ENCODE measurements around the gene FAM180A. TPM values are rescaled to one million over a fixed set of nuclear protein-coding genes. Genes with fewer than 3 reads are reported as not detected.
"Not testable (repeated sequence)": the region's sequence is repeated elsewhere in the genome, so short reads cannot be mapped to it uniquely, and the experiment has no call there.

Gene FAM180A
- total RNA-seq, 1 experiment from 2014 or later = not detected

DNA sequence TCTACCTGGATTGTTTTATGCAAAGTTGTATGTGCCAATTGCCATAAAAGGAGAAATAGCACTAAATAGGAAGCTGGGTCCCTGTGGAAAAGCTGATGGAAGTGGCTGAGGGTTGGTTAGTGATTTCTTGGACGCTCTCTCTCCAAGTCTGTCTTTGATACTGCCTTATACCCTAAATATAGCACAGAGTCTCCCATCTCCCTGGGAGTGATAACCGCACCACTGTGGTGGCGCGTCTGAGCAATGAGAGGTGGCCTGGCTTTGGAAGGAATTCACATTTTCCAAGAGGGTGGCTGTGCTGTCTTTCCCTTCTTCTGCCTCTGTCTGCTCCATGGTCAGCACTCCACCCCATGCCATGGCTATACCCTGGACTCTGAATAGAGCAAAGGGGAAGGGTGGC, 55.1 kb downstream of the FAM180A start:
- Histone ChIP-seq H3K27ac (ENCODE audit: low read length) (no peak overlapping the region), H3K4me1 (ENCODE audit: control insufficient read depth, insufficient read depth, low read length) (no peaks in the 10 kb centered on the region), H3K36me3 (ENCODE audit: control insufficient read depth, insufficient read depth, low read length) (no peaks in the 10 kb centered on the region), H3K4me3 (ENCODE audit: low read depth in 2 of 2, low read length in 2 of 2) (no peak overlapping the region), H3K9me3 (ENCODE audit: control insufficient read depth, insufficient read depth, low read depth, low read length) (no peaks in the 10 kb centered on the region), H3K27me3 (ENCODE audit: control insufficient read depth, insufficient read depth, low read length) (no peaks in the 10 kb centered on the region)
- ATAC-seq (no peak), DNase-seq (ENCODE audit: low read depth, low spot score) (no peak)
- in situ Hi-C loops (cut with HindIII; ENCODE audit: low pct_unique_long_range_greater_than_20kb, low sequenced_read_pairs) (no loop called here), intact Hi-C loops (cut with micrococcal nuclease; ENCODE audit: unreplicated experiment) (no loop called here)
- BruUV-seq (replicated peaks) = no TSS peak
- ChIA-PET CTCF (no interaction called here), POLR2A (no interaction called here)
- TF ChIP-seq, protein P1, sequence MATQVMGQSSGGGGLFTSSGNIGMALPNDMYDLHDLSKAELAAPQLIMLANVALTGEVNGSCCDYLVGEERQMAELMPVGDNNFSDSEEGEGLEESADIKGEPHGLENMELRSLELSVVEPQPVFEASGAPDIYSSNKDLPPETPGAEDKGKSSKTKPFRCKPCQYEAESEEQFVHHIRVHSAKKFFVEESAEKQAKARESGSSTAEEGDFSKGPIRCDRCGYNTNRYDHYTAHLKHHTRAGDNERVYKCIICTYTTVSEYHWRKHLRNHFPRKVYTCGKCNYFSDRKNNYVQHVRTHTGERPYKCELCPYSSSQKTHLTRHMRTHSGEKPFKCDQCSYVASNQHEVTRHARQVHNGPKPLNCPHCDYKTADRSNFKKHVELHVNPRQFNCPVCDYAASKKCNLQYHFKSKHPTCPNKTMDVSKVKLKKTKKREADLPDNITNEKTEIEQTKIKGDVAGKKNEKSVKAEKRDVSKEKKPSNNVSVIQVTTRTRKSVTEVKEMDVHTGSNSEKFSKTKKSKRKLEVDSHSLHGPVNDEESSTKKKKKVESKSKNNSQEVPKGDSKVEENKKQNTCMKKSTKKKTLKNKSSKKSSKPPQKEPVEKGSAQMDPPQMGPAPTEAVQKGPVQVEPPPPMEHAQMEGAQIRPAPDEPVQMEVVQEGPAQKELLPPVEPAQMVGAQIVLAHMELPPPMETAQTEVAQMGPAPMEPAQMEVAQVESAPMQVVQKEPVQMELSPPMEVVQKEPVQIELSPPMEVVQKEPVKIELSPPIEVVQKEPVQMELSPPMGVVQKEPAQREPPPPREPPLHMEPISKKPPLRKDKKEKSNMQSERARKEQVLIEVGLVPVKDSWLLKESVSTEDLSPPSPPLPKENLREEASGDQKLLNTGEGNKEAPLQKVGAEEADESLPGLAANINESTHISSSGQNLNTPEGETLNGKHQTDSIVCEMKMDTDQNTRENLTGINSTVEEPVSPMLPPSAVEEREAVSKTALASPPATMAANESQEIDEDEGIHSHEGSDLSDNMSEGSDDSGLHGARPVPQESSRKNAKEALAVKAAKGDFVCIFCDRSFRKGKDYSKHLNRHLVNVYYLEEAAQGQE (IDR thresholded peaks at IDR 0.05; ENCODE audit: insufficient read depth in 1 of 2, low read depth in 2 of 2, low read length in 1 of 2) = no peak
- no peak for TF ChIP-seq TCF7L2 (IDR thresholded peaks at IDR 0.05; ENCODE audit: low read depth, low read length)
- TF ChIP-seq, protein P2, sequence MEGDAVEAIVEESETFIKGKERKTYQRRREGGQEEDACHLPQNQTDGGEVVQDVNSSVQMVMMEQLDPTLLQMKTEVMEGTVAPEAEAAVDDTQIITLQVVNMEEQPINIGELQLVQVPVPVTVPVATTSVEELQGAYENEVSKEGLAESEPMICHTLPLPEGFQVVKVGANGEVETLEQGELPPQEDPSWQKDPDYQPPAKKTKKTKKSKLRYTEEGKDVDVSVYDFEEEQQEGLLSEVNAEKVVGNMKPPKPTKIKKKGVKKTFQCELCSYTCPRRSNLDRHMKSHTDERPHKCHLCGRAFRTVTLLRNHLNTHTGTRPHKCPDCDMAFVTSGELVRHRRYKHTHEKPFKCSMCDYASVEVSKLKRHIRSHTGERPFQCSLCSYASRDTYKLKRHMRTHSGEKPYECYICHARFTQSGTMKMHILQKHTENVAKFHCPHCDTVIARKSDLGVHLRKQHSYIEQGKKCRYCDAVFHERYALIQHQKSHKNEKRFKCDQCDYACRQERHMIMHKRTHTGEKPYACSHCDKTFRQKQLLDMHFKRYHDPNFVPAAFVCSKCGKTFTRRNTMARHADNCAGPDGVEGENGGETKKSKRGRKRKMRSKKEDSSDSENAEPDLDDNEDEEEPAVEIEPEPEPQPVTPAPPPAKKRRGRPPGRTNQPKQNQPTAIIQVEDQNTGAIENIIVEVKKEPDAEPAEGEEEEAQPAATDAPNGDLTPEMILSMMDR (IDR thresholded peaks at IDR 0.05) = no peak
- no peak for TF ChIP-seq SIN3A (IDR thresholded peaks at IDR 0.05; ENCODE audit: borderline replicate concordance, insufficient read depth, low read depth, low read length)
- no peak for TF ChIP-seq POLR2AphosphoS5 (IDR thresholded peaks at IDR 0.05; ENCODE audit: low read depth, low read length)

DNA sequence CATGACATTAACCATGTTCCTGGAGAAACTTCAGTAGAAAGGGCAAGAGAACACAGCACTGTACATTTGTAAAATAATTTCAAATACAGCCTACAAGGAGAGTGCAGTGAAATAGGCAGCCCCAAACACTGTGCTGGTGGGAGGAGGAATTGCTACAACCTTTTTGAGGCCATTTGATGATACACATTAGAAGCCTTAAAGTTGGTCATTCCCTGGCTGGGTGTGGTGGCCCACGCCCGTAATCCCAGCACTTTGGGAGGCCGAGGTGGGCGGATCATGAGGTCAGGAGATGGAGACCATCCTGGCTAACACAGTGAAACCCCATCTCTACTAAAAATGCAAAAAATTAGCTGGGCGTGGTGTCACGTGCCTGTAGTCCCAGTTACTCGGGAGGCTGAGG, 56.0 kb downstream of the FAM180A start:
- POLR2A ChIA-PET, CTCF ChIA-PET: not testable (repeated sequence)

DNA sequence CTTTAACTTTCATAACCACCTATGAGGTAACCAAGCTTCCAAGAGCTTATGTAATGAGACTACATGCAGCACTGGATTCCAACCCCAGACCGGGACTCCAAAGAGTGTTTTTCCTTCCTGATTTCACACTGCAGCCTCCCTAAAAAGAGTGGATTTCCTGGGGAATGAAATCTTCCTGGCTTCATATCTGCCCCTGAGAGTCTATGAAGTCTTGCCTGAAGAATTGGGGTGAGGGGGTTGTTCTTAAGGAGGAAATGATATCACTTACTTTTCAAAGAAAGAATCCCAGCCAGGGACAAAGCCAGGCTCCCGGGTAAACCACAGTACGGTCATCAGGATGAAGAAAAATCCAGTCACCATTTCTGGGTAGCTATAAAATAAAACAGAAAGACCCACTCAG, 56.6 kb downstream of the FAM180A start:
- H3K27me3 ChIP-seq (ENCODE audit: control insufficient read depth, insufficient read depth, low read length) = no peaks in the 10 kb centered on the region
- ATAC-seq (no peak), DNase-seq (ENCODE audit: low read depth, low spot score) (no peak)
- in situ Hi-C loops (cut with HindIII; ENCODE audit: low pct_unique_long_range_greater_than_20kb, low sequenced_read_pairs) (no loop called here), intact Hi-C loops (cut with micrococcal nuclease; ENCODE audit: unreplicated experiment) (no loop called here)
- H3K36me3 ChIP-seq (ENCODE audit: control insufficient read depth, insufficient read depth, low read length) = no peaks in the 10 kb centered on the region
- no peak overlapping the region for H3K4me3 ChIP-seq (ENCODE audit: low read depth in 2 of 2, low read length in 2 of 2)
- H3K27ac ChIP-seq (ENCODE audit: low read length) = no peak overlapping the region
- TF ChIP-seq POLR2AphosphoS5 (IDR thresholded peaks at IDR 0.05; ENCODE audit: low read depth, low read length) (no peak), TCF7L2 (IDR thresholded peaks at IDR 0.05; ENCODE audit: low read depth, low read length) (no peak), SIN3A (IDR thresholded peaks at IDR 0.05; ENCODE audit: borderline replicate concordance, insufficient read depth, low read depth, low read length) (no peak)
- TF ChIP-seq, protein P2 (IDR thresholded peaks at IDR 0.05) = no peak
- TF ChIP-seq, protein P1 (IDR thresholded peaks at IDR 0.05; ENCODE audit: insufficient read depth in 1 of 2, low read depth in 2 of 2, low read length in 1 of 2) = no peak
- H3K4me1 ChIP-seq (ENCODE audit: control insufficient read depth, insufficient read depth, low read length) = no peaks in the 10 kb centered on the region
- ChIA-PET POLR2A (no interaction called here), CTCF (no interaction called here)
- H3K9me3 ChIP-seq (ENCODE audit: control insufficient read depth, insufficient read depth, low read depth, low read length) = no peaks in the 10 kb centered on the region
- no TSS peak for BruUV-seq (replicated peaks)

More for the DNA sequence above, 56.0 kb downstream of the FAM180A start:
- intact Hi-C loops (cut with micrococcal nuclease; ENCODE audit: unreplicated experiment); DNase-seq (ENCODE audit: low read depth, low spot score); H3K4me1 ChIP-seq (ENCODE audit: control insufficient read depth, insufficient read depth, low read length); H3K36me3 ChIP-seq (ENCODE audit: control insufficient read depth, insufficient read depth, low read length); H3K4me3 ChIP-seq (ENCODE audit: low read depth in 2 of 2, low read length in 2 of 2); H3K9me3 ChIP-seq (ENCODE audit: control insufficient read depth, insufficient read depth, low read depth, low read length); H3K27me3 ChIP-seq (ENCODE audit: control insufficient read depth, insufficient read depth, low read length); ATAC-seq; H3K27ac ChIP-seq (ENCODE audit: low read length); BruUV-seq (replicated peaks); in situ Hi-C loops (cut with HindIII; ENCODE audit: low pct_unique_long_range_greater_than_20kb, low sequenced_read_pairs): not testable (repeated sequence)

Measured in Panc1 (cell line).